ENCODE data around the gene AVL9. TPM values are rescaled to one million over a fixed set of nuclear protein-coding genes. Genes with fewer than 3 reads are reported as not detected.

Gene AVL9
- total and polyA plus RNA-seq, 10 donors = 8.4 to 54.8 (median 34.3) TPM

DNA sequence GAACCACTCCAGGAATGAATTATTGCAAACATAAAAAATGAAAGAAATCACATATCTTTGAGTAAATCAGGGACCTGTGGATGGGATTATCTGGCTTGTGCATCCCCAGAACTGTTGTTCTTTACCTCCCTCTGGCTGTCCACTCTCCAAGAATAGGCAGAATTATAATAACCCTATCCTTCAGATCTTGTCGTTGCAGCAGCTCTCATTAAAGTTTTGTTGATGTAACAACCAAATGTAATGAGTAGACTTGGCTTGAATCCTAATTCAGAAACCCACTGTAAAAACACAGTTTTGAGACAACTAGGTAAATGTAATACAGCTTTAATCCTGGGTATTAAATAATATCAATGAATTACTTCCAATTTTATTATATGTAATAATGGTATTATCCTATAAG is 21.3 kb upstream of the AVL9 start:
- DNase-seq = no peak
- Histone ChIP-seq H3K27ac (no peak overlapping the region), H3K9me3 (no peaks in the 10 kb centered on the region), H3K36me3 (no peaks in the 10 kb centered on the region), H3K27me3 (replicated peaks in 1 of 7) (no peaks in the 10 kb centered on the region), H3K4me1 (no peaks in the 10 kb centered on the region), H3K4me3 (no peak overlapping the region)
- intact Hi-C loops (cut with DNase I; ENCODE audit: low total_unique reads) = no loop called here
- WGBS, 5 donors = 74 to 90% (median 83%) methylated on average over 1 of the region's 1 CpG
- TF ChIP-seq, protein P1, sequence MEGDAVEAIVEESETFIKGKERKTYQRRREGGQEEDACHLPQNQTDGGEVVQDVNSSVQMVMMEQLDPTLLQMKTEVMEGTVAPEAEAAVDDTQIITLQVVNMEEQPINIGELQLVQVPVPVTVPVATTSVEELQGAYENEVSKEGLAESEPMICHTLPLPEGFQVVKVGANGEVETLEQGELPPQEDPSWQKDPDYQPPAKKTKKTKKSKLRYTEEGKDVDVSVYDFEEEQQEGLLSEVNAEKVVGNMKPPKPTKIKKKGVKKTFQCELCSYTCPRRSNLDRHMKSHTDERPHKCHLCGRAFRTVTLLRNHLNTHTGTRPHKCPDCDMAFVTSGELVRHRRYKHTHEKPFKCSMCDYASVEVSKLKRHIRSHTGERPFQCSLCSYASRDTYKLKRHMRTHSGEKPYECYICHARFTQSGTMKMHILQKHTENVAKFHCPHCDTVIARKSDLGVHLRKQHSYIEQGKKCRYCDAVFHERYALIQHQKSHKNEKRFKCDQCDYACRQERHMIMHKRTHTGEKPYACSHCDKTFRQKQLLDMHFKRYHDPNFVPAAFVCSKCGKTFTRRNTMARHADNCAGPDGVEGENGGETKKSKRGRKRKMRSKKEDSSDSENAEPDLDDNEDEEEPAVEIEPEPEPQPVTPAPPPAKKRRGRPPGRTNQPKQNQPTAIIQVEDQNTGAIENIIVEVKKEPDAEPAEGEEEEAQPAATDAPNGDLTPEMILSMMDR (IDR thresholded peaks at IDR 0.05 in 8 of 11, conservative IDR thresholded peaks at IDR 0.05 in 3 of 11) = no peak
- TF ChIP-seq POLR2A (IDR thresholded peaks at IDR 0.05) (no peak), POLR2AphosphoS5 (IDR thresholded peaks at IDR 0.05) (no peak)

DNA sequence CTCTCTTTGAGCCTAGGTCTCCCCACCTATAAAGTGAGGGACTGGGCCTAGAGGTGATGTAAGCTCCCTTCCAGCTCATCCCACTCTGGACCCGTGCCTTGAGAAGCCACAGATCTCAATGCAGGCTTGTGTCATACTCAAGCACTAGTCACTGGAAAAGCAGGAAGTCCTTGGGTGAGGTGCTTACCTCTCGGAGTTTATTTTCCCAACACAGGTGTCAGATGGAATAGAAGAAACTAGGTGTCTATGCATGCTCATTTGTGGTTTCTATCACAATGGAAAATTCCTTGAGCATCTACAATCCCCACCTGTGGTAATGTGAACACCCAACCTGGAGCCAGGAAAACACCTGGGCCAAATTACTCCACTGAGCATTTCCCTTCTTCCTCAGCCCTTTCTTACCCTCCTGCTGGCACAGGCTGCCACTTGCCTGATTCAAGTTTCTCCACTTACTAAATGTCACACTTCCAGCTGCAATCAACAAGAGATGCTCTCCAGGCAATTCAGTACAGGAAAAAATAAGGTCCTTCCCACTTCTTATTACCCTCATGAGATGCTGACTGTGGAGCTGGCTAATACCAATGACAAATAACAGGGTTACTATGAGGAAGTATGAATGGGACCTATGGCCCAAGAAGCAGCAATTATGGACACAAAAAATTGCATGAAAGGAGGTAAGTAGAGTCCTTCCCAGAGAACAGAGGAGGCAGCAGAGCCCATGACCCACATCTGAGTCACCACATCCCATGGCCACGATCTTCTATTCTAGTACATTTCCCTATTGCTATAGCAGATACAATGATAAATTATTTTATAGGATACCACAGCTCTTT is 18.3 kb upstream of the AVL9 start:
- DNase-seq = no peak
- no peaks in the 10 kb centered on the region for H3K27me3 ChIP-seq (replicated peaks in 1 of 7)
- no peaks in the 10 kb centered on the region for H3K9me3 ChIP-seq
- intact Hi-C loops (cut with DNase I; ENCODE audit: low total_unique reads) = loop anchor here (5.0 kb wide), 1 partner anchor 265 kb away; no protein-coding TSS in a partner anchor
- H3K36me3 ChIP-seq = no peaks in the 10 kb centered on the region
- WGBS, 5 donors = 55 to 77% (median 67%) methylated on average over 3 of the region's 3 CpGs
- no peaks in the 10 kb centered on the region for H3K4me1 ChIP-seq
- TF ChIP-seq POLR2A (IDR thresholded peaks at IDR 0.05) = no peak
- TF ChIP-seq, protein P1 (IDR thresholded peaks at IDR 0.05 in 8 of 11, conservative IDR thresholded peaks at IDR 0.05 in 3 of 11) = no peak
- no peak for TF ChIP-seq POLR2AphosphoS5 (IDR thresholded peaks at IDR 0.05)
- no peak overlapping the region for H3K4me3 ChIP-seq
- no peak overlapping the region for H3K27ac ChIP-seq

DNA sequence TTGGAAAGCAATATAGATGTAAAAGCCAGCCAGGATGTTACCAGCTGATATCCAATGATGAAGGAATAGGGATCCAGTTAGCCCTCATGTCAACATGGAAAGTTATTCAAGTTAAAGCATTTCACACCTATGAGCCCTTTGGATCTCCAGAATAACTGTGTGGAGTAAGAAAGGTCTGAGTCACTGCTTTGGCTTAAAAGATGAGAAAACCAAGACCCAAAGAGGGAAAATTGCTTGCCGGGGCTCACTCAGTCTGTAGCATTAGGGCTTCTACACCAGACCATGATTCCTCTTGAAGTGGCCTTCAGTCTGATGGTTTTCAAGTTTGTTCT is 17.7 kb upstream of the AVL9 start:
- TF ChIP-seq POLR2A (IDR thresholded peaks at IDR 0.05) (no peak), POLR2AphosphoS5 (IDR thresholded peaks at IDR 0.05) (no peak)
- TF ChIP-seq, protein P1 (IDR thresholded peaks at IDR 0.05 in 8 of 11, conservative IDR thresholded peaks at IDR 0.05 in 3 of 11) = no peak
- intact Hi-C loops (cut with DNase I; ENCODE audit: low total_unique reads) = loop anchor here (5.0 kb wide), 1 partner anchor 265 kb away; no protein-coding TSS in a partner anchor
- no peak overlapping the region for H3K4me3 ChIP-seq
- no peaks in the 10 kb centered on the region for H3K4me1 ChIP-seq
- no peaks in the 10 kb centered on the region for H3K36me3 ChIP-seq
- no peaks in the 10 kb centered on the region for H3K9me3 ChIP-seq
- WGBS, 5 donors = 88 to 100% (median 92%) methylated on average over 1 of the region's 1 CpG
- H3K27me3 ChIP-seq (replicated peaks in 1 of 7) = no peaks in the 10 kb centered on the region
- H3K27ac ChIP-seq = no peak overlapping the region
- DNase-seq = no peak

DNA sequence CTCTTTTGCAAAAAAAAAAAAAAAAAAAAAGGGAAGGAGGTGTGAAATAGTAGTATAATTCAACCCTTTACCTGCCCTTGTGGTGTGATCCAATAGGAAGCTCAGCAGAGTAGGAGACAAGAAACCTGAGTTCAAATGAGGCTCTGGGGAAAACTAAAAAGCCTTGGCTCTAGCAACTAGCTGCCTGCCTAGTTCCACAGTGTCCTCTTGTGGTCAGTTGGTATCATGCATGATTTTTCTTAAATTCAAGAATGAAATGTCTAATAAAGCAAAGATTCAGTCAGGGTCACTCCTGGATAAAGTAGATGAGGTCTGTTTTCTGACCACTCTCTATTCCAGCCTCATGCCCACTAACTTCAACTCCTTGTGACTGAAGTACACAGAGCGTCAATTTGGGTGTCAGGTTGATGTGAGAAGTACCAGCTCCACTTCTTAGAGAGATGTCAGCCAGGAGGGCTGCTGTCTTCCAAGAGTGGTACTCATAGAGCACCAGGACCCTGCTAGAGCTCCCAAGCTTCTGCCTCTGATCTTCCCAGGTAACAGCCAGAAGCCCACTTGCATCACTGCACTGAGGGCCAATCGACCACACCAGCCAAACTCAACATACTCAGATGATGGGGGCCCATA is 15.6 kb upstream of the AVL9 start:
- Histone ChIP-seq H3K36me3 (peaks cover 0 to 4% (median 0%) of the 10 kb centered on the region in 6 donors), H3K27me3 (replicated peaks in 1 of 7) (no peaks in the 10 kb centered on the region), H3K4me1 (no peaks in the 10 kb centered on the region), H3K9me3 (no peaks in the 10 kb centered on the region), H3K4me3 (no peak overlapping the region), H3K27ac (no peak overlapping the region)
- intact Hi-C loops (cut with DNase I; ENCODE audit: low total_unique reads) = loop anchor here (5.0 to 10.0 kb wide), 2 partner anchors 267 to 725 kb away; no protein-coding TSS in a partner anchor
- WGBS, 5 donors = 70 to 91% (median 84%) methylated on average over 2 of the region's 2 CpGs
- DNase-seq = no peak
- TF ChIP-seq POLR2AphosphoS5 (IDR thresholded peaks at IDR 0.05) = no peak
- TF ChIP-seq, protein P1 (IDR thresholded peaks at IDR 0.05 in 8 of 11, conservative IDR thresholded peaks at IDR 0.05 in 3 of 11) = peak in 7 of 11 experiments; percentile 11 to 50 (median 36)
